GM12872 (cell line): ENCODE data around the gene ABHD17A.
A peak's percentile ranks its signal among the peaks of the same experiment; 100 is the strongest.

Experiments used
- TF ChIP-seq, protein P1 (sequence below): IDR thresholded peaks from 3 replicates; pipeline ENCODE4 v1.5.1; 2011; ENCODE audit warnings: low read depth, mild to moderate bottlenecking, low read length, moderate library complexity; ENCODE audit not compliant: insufficient read depth

ABHD17A gene

DNA sequence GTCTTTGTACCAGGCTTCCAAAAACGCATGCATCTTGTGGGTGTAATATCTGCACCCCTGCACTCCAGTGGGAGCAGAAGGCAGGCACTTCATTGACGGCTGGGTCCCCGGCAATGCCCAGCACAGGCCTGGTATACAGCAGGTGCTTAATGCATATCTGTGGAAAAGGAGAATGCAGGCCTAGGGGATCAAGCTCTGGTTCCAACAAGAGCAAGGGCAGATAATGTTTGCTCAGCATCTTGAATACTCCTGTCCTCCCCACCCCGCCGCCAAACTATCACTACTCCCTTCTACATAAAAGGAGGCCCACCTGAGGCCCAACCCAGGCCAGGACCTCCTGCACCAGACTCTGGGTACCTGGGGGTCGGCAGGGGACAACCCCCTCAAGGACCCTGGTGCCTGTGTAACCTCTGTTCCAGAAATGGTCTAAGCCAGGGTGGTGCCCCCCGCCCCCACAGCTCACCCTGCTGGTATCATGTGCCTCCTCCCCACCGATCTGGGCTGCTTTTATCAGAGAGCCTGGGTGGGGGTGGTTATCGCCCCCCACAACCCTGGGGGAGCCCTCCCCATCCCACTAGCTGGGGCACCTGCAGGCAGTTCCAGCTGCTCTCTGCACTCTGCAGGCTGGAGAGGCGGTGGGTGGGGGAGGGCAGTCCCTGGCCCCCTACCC is 26.7 kb downstream of the ABHD17A start:
- TF ChIP-seq, protein P1, sequence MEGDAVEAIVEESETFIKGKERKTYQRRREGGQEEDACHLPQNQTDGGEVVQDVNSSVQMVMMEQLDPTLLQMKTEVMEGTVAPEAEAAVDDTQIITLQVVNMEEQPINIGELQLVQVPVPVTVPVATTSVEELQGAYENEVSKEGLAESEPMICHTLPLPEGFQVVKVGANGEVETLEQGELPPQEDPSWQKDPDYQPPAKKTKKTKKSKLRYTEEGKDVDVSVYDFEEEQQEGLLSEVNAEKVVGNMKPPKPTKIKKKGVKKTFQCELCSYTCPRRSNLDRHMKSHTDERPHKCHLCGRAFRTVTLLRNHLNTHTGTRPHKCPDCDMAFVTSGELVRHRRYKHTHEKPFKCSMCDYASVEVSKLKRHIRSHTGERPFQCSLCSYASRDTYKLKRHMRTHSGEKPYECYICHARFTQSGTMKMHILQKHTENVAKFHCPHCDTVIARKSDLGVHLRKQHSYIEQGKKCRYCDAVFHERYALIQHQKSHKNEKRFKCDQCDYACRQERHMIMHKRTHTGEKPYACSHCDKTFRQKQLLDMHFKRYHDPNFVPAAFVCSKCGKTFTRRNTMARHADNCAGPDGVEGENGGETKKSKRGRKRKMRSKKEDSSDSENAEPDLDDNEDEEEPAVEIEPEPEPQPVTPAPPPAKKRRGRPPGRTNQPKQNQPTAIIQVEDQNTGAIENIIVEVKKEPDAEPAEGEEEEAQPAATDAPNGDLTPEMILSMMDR: no peak

DNA sequence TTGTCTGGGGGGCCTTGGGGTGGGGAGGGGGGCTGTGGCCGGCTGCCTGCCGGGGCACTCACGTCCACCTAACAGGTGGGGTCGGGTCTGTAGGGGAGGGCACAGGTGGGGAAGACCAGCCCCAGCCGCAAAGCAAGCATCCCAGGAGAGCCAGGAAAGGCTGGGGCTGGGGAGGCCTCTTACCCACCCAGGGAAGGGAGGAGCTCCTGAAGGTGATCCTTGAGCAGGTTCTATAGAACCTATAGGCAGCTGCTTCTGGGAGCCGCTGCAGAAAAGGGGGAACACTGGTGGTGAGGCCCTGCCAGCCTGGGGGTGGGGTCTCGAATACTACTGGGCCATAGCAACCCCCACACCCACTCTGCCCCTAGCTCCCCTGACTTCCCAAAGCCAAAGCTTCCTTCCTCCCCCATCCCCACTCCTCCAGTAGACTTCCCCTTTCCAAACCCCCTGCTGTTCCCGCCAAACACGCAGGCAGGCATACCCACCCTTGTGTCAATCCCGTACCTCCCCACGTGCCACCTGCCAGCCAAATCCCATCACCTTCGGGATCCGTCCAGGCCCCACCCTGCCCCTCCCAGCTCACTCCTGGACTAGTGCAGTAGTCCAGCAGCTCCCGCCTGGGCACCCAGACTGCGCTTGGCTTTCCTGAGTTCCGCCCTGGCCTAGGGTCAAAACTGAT is 27.5 kb downstream of the ABHD17A start:
- TF ChIP-seq, protein P1: no peak

DNA sequence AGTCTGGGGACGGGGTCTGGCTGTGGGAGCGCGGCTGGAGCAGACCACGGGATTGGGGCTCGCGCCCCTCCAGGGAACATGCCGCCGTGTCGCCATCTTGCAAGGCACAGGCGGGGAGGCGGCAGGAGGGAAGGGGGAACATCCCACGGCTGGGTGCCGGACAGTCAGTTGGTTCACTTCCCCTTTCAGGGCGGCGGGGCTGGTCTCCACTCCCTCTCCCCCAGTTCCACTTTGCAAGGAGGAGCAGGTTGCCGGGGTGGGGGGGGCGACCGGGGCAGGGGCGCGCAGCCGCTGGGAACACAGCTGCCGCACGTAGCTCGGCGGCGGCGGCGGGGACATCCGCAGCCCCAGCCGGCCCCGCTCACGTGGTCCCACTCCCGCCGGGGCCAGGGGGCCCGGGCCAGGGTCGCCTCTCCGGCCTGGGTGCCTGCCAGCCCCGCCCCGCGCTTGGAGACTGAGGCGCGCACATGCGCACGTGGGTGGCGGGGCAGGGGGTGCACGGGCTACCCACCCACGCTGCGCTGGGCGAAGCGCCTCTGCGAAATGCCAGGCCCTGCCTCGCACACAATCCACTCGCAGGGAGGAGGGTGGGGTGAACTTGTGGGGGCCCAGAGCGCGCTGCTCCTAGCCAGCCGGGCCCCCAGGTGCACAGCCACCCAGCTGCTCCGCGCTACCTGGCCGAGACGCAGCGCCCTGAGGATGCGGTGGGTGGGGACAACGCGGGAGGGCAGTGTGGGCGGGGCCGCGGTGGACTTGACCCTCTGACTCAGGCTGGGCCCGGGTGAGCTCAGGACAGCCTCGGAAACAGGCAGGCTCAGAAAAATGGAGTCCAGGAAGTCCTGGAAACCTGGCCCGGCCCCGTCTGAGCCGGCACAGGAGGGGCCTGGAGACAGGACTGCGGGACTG is 28.3 kb downstream of the ABHD17A start:
- TF ChIP-seq, protein P1: no peak

GRCh38 chr19:1856345-1856697 is 29.0 kb downstream of the ABHD17A start:
- TF ChIP-seq, protein P1: no peak

GRCh38 chr19:1855828-1856255 is 29.5 kb downstream of the ABHD17A start:
- TF ChIP-seq, protein P1: no peak

GRCh38 chr19:1855040-1855827 is 30.1 kb downstream of the ABHD17A start:
- TF ChIP-seq, protein P1: 0 out of 3 replicates have a peak, but pooled peaks have one; percentile 14
